Activated T-cell treated with anti-CD3 and anti-CD28 coated beads for 48 hours (primary cell): ENCODE measurements around the gene SRP14.

Experiments
- DNase-seq: peaks from one replicate; pipeline ENCODE4 v3.0.0-alpha.2; 2020; ENCODE audit warnings: low read depth

Gene SRP14

DNA sequence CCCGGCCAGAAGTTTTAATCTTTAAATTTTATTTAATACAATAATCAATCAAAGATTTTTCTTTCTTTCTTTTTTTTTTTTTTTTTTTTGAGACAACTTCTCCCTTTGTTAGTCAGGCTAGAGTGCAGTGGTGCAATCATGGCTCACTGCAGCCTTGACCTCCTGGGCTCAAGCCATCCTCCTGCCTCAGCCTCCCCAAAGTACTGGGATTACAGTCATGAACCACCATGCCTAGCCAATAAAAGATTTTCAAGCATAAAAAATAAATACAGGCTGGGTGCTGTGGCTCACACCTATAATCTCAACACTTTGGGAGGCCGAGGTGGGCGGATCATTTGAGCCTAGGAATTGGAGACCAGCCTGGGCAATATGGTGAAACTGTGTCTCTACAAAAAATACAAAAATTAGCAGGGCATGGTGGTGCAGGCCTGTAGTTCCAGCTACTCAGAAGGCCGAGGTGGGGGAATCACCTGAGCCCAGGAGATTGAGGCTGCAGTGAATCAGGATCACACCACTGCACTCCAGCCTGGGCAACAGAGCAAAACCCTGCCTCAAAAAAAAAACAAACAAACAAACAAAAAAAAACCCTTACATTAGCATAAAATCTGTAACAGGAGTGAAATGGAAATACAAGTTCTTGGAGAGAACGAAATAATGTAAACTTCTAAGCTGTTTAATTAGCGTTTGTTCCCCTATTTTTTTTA lies 29.1 kb upstream of the SRP14 start:
- no peak for DNase-seq

- DNase-seq, result no peak
Observed at GRCh38 chr15:40066589-40066988, 27.6 kb upstream of the SRP14 start.

- DNase-seq, result no peak
Observed at GRCh38 chr15:40065166-40065565, 26.2 kb upstream of the SRP14 start.

DNA sequence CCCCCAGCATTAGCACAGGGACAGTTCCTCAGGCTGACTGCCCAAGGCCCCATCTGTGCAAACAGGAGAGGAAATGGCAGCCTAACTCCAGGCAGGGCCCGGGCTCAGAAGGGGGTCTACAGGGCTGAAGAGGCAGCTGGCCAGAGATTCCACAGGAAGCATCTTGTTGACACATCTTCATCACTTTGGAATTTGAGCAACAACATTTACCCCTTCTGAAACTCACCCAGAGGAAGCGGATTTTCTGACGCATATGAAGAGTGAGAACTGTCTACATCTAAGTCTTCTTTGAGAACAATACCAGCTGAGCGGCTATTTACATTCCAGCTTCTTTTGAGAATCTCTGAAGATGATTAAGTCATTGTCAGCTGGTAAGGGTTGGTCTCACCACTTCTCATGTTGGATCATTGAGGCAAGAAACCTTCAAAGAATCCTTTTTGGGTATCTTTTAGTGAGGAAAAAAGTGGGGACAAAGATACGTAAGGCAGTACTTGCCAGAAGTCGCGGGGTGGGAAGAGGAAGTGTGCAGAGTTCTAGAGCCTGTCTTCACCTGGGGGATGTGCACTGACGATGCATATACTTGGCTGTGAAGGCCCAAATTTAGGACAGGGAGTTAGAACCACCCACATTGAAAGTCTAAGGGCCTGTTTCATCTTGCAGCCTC lies 25.4 kb upstream of the SRP14 start:
- DNase-seq, result no peak

DNA sequence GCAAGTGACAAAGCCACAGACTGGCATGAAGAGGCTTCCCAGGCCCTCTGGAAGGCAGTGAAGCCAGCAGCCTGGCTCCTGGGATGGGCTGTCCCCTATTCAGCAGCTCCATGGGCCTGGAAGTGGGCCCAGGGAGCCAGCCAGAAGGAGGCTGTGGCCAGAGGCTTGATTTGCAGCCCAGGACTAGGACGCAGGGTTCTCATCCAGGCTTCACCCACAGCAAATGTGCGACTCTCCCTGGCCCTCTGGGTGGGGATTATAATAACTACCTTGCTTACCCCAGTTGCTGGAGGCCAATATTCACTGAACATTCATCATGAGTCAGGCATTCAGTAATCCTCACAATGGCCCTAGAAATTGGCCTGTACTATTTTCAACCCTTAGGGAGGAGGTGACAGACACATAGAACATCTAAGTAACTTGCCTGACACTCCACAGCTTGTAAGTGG lies 24.6 kb upstream of the SRP14 start:
- no peak for DNase-seq

DNA sequence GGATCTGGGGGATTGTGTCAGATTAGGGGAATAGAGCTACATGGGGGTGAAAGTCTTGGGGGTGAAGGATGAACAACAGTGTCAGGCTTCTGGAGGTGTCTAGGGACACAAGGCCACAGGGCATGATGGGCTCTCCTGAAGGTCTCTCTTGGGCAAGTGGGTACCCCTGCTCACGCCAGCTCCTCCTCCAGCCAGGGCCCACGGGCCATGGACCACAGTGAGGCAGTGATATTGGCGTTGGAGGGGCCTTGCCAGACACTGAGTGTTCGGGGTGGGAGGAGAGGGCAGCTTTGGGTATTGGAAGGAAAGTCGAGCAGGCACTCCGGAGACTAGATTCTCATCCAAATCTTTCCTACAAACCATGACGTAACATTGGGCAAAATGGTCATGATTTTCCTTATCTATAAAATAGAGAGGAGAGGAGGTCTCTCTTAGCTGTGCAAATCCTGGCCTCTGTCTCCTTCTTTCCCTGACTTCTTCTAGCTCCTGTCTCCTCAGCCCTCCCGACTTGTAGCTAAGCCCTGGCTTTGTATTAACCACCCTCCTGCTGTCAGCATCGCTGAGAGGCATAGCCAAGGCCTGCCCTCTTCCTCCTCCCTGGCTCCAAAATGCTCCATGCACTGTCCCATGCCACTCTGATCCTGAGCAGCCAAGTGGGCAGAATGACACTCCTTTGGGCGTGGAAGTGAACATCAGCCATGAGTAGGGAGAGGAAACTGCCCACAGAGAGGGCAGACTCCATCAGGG lies 24.0 kb upstream of the SRP14 start:
- no peak for DNase-seq

DNA sequence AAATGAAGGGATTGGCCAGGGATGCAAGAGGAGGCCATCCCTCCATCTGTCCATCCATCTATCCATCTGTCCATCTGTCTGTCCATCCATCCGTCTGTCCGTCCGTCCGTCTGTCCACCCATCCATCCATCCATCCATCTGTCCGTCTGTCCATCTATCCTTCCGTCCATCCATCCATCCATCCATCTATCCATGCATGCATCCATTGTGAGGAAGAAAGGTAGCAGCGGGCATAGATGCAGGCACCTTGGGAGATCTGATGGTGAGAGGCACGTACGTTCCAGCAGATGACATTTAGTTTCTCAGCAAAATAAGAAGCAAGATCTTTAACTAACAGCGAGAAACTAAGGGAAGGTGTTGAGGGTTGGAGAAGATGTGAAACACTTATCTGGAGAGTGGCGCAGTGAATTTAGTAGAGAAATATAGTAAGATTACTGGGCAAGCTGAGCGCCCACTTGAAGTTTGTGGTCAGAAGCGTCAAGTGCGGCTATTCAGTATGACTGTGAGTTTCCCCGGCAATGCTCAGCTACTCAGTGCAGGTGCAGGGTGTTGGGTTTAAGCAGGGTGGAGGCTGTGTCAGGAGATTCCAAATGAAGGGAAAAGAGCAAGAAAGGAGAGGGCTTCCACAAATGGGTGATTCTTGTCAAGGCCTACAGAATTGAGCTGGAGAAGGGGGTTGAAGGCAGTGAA lies 22.4 kb upstream of the SRP14 start:
- DNase-seq, result no peak

GRCh38 chr15:40060236-40060961 lies 21.4 kb upstream of the SRP14 start:
- no peak for DNase-seq

- no peak for DNase-seq
Observed at GRCh38 chr15:40059821-40060220, 20.8 kb upstream of the SRP14 start.

- no peak for DNase-seq
Observed at GRCh38 chr15:40058476-40059140, 19.6 kb upstream of the SRP14 start.

GRCh38 chr15:40055576-40056293 lies 16.8 kb upstream of the SRP14 start:
- DNase-seq, result no peak

DNA sequence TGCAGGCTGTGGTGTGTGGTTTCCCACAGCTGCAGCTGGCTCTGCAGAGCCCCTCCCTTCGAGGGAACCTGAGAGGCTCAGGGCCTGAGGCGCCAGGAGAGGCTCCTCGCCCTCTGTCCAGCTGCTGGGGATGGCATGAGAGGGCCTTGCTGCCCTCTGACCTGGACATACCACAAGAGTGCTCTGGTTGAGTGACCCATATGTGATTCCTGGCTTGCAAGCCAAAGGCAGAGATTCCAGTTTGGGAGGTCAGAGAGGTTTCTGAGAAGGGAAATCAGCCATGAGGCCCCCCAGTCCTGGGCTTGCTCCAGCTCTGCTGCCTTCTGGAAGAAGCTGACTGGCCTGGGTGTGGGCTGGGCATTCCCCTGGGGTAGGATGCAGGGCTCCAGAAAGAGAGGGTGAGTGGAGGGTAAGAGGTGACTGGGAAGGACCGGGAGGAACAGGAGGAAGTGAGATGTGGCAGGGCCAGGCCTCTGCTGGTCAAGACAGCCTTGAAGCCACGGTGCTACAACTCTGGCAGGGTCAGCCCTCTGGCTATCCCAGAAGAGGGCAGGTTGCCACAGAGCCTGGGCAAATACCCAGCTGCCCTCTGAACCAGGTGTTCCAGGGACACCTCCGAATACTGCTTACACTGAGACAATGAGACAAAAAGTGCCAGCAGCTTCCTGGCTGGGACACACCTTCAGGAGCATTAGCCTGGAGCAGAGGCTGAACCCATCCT lies 16.0 kb upstream of the SRP14 start:
- DNase-seq, result no peak

- no peak for DNase-seq
Observed at GRCh38 chr15:40054605-40054854, 15.5 kb upstream of the SRP14 start.

GRCh38 chr15:40053831-40054604 lies 15.0 kb upstream of the SRP14 start:
- DNase-seq, result no peak

DNA sequence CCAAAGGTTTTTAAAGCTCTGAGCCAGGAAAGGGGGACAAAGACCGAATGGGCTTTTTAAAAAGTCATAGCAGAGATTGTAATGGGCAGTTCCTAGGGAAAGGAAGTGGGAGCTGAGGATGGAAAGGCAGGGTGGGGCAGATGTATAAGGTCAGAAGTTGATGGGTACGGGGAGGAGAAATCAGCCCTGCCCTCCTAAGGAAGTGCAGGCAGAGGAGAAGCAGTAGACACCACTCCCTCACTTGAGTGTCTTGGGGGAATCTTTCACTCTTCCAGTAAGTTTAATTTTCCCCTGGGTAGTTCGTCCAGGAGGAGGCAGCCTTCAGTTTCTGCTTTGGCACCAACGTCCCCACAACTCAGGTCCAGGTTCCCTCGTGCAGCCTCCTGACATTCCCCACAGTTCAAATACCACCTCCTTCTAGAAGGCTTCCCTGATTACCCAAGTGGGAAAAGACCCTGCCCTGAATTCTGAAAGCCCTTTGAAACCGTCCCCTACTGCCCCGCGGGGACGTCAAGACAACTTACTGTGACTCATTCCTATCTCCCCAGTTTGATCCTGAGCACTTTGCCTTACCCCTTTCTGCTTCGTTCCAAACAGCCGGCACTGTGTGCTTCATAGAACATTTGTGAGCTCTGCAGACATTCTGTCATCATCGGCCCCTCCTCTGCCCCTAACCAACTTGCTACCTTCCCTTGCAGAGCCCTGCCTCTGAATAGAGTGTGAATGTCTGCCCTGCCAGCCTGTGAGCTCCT lies 14.3 kb upstream of the SRP14 start:
- no peak for DNase-seq

DNA sequence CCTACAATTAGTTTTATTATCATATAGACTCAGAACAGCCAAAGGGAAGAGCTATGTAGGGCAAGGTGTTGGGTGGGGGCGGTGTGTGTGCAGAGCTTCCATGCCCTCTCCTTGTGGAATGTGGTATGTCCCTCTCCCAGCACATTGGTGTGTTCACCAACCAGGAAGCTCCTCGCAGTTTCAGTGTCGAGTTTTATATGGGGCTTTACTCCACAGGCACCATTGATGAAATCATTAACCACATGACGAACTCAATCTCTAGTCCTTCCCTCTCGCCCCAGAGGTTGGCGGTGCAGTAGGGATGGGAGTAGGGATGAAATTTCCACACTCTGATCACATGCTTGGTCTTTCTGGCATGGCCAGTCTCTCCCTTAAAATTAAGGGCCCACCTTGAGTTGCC lies 13.6 kb upstream of the SRP14 start:
- no peak for DNase-seq

DNA sequence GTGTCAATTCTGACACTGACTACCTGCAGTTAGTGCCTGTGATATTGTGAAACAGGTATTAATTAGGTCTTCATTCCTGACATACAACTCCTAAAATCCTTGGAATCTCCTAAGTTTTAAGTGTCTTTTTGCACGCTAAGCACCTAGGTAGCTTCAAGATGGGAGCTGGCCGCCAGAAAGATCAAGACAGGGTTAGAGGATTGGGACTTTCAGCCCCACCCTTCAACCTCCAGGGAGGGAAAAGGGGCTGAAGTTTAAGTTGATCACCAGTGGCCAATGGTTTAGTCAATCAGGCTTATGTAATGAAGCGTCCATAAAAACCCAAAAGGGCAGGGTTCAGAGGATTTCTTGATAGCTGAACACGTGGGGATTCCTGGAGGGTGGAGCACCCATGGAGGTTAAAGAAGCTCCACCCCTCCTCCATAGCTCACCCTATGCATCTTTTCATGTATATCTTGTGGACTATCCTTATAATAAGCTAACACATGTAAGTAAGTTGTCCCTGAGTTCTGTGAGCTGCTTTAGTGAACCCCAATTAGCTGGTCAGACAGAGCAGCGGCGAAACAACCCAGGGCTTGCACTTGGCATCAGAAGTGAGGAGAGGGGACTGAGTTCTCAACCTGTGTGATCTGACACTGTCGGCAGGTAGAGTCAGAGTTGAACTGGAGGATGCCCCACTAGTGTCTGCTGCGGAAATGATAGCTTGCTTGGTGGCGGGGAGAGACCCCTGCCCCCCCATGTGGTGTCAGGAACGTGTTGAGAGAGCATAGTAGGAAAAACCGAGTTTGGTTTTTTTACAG lies 12.8 kb upstream of the SRP14 start:
- no peak for DNase-seq
